Activated naive CD8-positive, alpha-beta T cell treated with anti-CD3 and anti-CD28 coated beads, Interleukin-2, amount 50 U/mL, for 24 hours (primary cell): Measurements from ENCODE around the gene ZNF300.

Experiments
- ATAC-seq: fragments of 150-1000 bp; cut with Tn5 transposase; one replicate; pipeline ENCODE4 v1.10.0; 2021
- DNase-seq: peaks from one replicate; pipeline ENCODE4 v3.0.0; 2021
- H3K27ac Mint-ChIP-seq: one replicate; pipeline ENCODE4 v1.8.0; 2021; ENCODE audit warnings: mild to moderate bottlenecking, mixed read lengths
- H3K27me3 Mint-ChIP-seq: one replicate; pipeline ENCODE4 v1.8.0; 2021; ENCODE audit warnings: mixed read lengths
- H3K36me3 Mint-ChIP-seq: one replicate; pipeline ENCODE4 v1.8.0; 2021; ENCODE audit warnings: low read depth, mixed read lengths
- H3K4me1 Mint-ChIP-seq: one replicate; pipeline ENCODE4 v1.8.0; 2021; ENCODE audit warnings: mixed read lengths
- H3K4me3 Mint-ChIP-seq: one replicate; pipeline ENCODE4 v1.8.0; 2021; ENCODE audit warnings: mild to moderate bottlenecking, moderate library complexity, mixed read lengths
- H3K9me3 Mint-ChIP-seq: one replicate; pipeline ENCODE4 v1.8.0; 2021; ENCODE audit warnings: mixed read lengths

The ZNF300 gene

GRCh38 chr5:150904479-150905311 is at the start of gene ZNF300:
Gene ZNF300 (minus strand): TSS chr5:150904980. CDS start chr5:150903155, 1,825 bp downstream.
- Mint-ChIP-seq H3K9me3 (peaks cover 57% of the 10 kb centered on the region), H3K4me1 (peaks cover 1% of the 10 kb centered on the region), H3K27me3 (peaks cover 15% of the 10 kb centered on the region), H3K36me3 (peaks cover 44% of the 10 kb centered on the region), H3K4me3 (peak within 1 kb of the TSS; percentile 84), H3K27ac (peak within 1 kb of the TSS; percentile 86)
- ATAC-seq (no peak), DNase-seq (peak; percentile 44)

GRCh38 chr5:150948539-150948938 is 43.8 kb upstream of the ZNF300 start:
- Mint-ChIP-seq H3K27me3 (peaks cover 19% of the 10 kb centered on the region), H3K4me3 (no peak overlapping the region), H3K27ac (no peak overlapping the region), H3K4me1 (no peaks in the 10 kb centered on the region), H3K36me3 (peaks cover 28% of the 10 kb centered on the region), H3K9me3 (peaks cover 79% of the 10 kb centered on the region)
- DNase-seq (no peak), ATAC-seq (no peak)

GRCh38 chr5:150946351-150946905 is 41.6 kb upstream of the ZNF300 start:
- H3K27ac Mint-ChIP-seq, result no peak overlapping the region
- no peak overlapping the region for H3K4me3 Mint-ChIP-seq
- peaks cover 74% of the 10 kb centered on the region for H3K9me3 Mint-ChIP-seq
- peaks cover 24% of the 10 kb centered on the region for H3K36me3 Mint-ChIP-seq
- DNase-seq (no peak), ATAC-seq (no peak)
- H3K27me3 Mint-ChIP-seq, result peaks cover 19% of the 10 kb centered on the region
- H3K4me1 Mint-ChIP-seq, result no peaks in the 10 kb centered on the region

GRCh38 chr5:150945947-150946346 is 41.2 kb upstream of the ZNF300 start:
- no peaks in the 10 kb centered on the region for H3K4me1 Mint-ChIP-seq

GRCh38 chr5:150945486-150945885 is 40.7 kb upstream of the ZNF300 start:
- Mint-ChIP-seq H3K27ac (no peak overlapping the region), H3K27me3 (peaks cover 19% of the 10 kb centered on the region), H3K36me3 (peaks cover 19% of the 10 kb centered on the region), H3K4me1 (no peaks in the 10 kb centered on the region), H3K4me3 (no peak overlapping the region), H3K9me3 (peaks cover 73% of the 10 kb centered on the region)
- DNase-seq, result no peak
- ATAC-seq, result no peak

More at GRCh38 chr5:150945947-150946346, 41.2 kb upstream of the ZNF300 start:
- no peak for ATAC-seq
- DNase-seq, result no peak
- Mint-ChIP-seq H3K27me3 (peaks cover 19% of the 10 kb centered on the region), H3K4me3 (no peak overlapping the region), H3K9me3 (peaks cover 73% of the 10 kb centered on the region), H3K27ac (no peak overlapping the region), H3K36me3 (peaks cover 24% of the 10 kb centered on the region)

- H3K27me3 Mint-ChIP-seq, result no peaks in the 10 kb centered on the region
- H3K4me3 Mint-ChIP-seq, result no peak overlapping the region
- no peak overlapping the region for H3K27ac Mint-ChIP-seq
- peaks cover 82% of the 10 kb centered on the region for H3K9me3 Mint-ChIP-seq
- H3K4me1 Mint-ChIP-seq, result no peaks in the 10 kb centered on the region
- H3K36me3 Mint-ChIP-seq, result peaks cover 30% of the 10 kb centered on the region
- ATAC-seq (no peak), DNase-seq (no peak)
Measured at GRCh38 chr5:150931368-150931965, 26.7 kb upstream of the ZNF300 start.

GRCh38 chr5:150918613-150919012 is 13.8 kb upstream of the ZNF300 start:
- Mint-ChIP-seq H3K36me3 (peaks cover 2% of the 10 kb centered on the region), H3K4me3 (no peak overlapping the region), H3K9me3 (peaks cover 62% of the 10 kb centered on the region), H3K27ac (no peak overlapping the region), H3K27me3 (peaks cover 2% of the 10 kb centered on the region), H3K4me1 (peaks cover 3% of the 10 kb centered on the region)
- DNase-seq (no peak), ATAC-seq (no peak)

GRCh38 chr5:150912312-150912814 is 7.6 kb upstream of the ZNF300 start:
- Mint-ChIP-seq H3K9me3 (peaks cover 70% of the 10 kb centered on the region), H3K27ac (no peak overlapping the region), H3K27me3 (peaks cover 5% of the 10 kb centered on the region), H3K36me3 (peaks cover 9% of the 10 kb centered on the region), H3K4me3 (no peak overlapping the region), H3K4me1 (no peaks in the 10 kb centered on the region)
- ATAC-seq (no peak), DNase-seq (no peak)

GRCh38 chr5:150905312-150905683 is 518 bp upstream of the ZNF300 start:
- peaks cover 15% of the 10 kb centered on the region for H3K27me3 Mint-ChIP-seq
- H3K4me3 Mint-ChIP-seq, result peak overlapping the region; percentile 84
- H3K36me3 Mint-ChIP-seq, result peaks cover 38% of the 10 kb centered on the region
- peaks cover 57% of the 10 kb centered on the region for H3K9me3 Mint-ChIP-seq
- no peak for ATAC-seq
- no peak for DNase-seq
- no peak overlapping the region for H3K27ac Mint-ChIP-seq
- peaks cover 1% of the 10 kb centered on the region for H3K4me1 Mint-ChIP-seq

- peaks cover 76% of the 10 kb centered on the region for H3K9me3 Mint-ChIP-seq
- peaks cover 69% of the 10 kb centered on the region for H3K36me3 Mint-ChIP-seq
- H3K27me3 Mint-ChIP-seq, result peaks cover 15% of the 10 kb centered on the region
- ATAC-seq (no peak), DNase-seq (no peak)
- no peak overlapping the region for H3K27ac Mint-ChIP-seq
- H3K4me1 Mint-ChIP-seq, result peaks cover 1% of the 10 kb centered on the region
- H3K4me3 Mint-ChIP-seq, result no peak overlapping the region
Measured at GRCh38 chr5:150901446-150901845, 3.3 kb downstream of the ZNF300 start.

- no peaks in the 10 kb centered on the region for H3K27me3 Mint-ChIP-seq
- ATAC-seq, result no peak
- H3K36me3 Mint-ChIP-seq, result peaks cover 55% of the 10 kb centered on the region
- H3K9me3 Mint-ChIP-seq, result peaks cover 85% of the 10 kb centered on the region
- H3K4me1 Mint-ChIP-seq, result no peaks in the 10 kb centered on the region
- H3K27ac Mint-ChIP-seq, result no peak overlapping the region
- DNase-seq, result no peak
- H3K4me3 Mint-ChIP-seq, result no peak overlapping the region
Measured at GRCh38 chr5:150895431-150896428, 9.1 kb downstream of the ZNF300 start.

- Mint-ChIP-seq H3K36me3 (no peaks in the 10 kb centered on the region), H3K27ac (no peak overlapping the region), H3K4me3 (no peak overlapping the region), H3K27me3 (peaks cover 2% of the 10 kb centered on the region), H3K9me3 (peaks cover 33% of the 10 kb centered on the region), H3K4me1 (no peaks in the 10 kb centered on the region)
- no peak for DNase-seq
- no peak for ATAC-seq
Measured at GRCh38 chr5:150879358-150879757, 25.4 kb downstream of the ZNF300 start.

- H3K4me1 Mint-ChIP-seq, result no peaks in the 10 kb centered on the region
- peaks cover 1% of the 10 kb centered on the region for H3K36me3 Mint-ChIP-seq
- no peak for DNase-seq
- H3K27ac Mint-ChIP-seq, result no peak overlapping the region
- peaks cover 32% of the 10 kb centered on the region for H3K9me3 Mint-ChIP-seq
- H3K27me3 Mint-ChIP-seq, result no peaks in the 10 kb centered on the region
- ATAC-seq, result no peak
- H3K4me3 Mint-ChIP-seq, result no peak overlapping the region
Measured at GRCh38 chr5:150862070-150862469, 42.7 kb downstream of the ZNF300 start.

- Mint-ChIP-seq H3K36me3 (peaks cover 2% of the 10 kb centered on the region), H3K27me3 (no peaks in the 10 kb centered on the region), H3K9me3 (peaks cover 32% of the 10 kb centered on the region), H3K4me3 (no peak overlapping the region), H3K27ac (no peak overlapping the region), H3K4me1 (no peaks in the 10 kb centered on the region)
- no peak for ATAC-seq
- DNase-seq, result no peak
Measured at GRCh38 chr5:150860246-150860821, 44.4 kb downstream of the ZNF300 start.
